Tibial nerve (tissue), 4 donors: Measurements from ENCODE around the gene VWC2L. TPM values are rescaled to one million over a fixed set of nuclear protein-coding genes. Genes with fewer than 3 reads are reported as not detected.

Source experiments
- DNase-seq, 2 donors: peaks; one replicate each; pipeline ENCODE4 v3.0.0-alpha.2; 2019; ENCODE audit warnings: low spot score in 2 of 2
- H3K27ac ChIP-seq, 4 donors: fragments of 200-600 bp; sonication (generic) in 3 of 4; one replicate each; pipeline ENCODE4 v1.5.1; 2017 to 2019; ENCODE audit warnings: mild to moderate bottlenecking in 1 of 4
- H3K27me3 ChIP-seq, 2 donors: fragments of 200-600 bp; sonication (generic) in 1 of 2; one replicate each; pipeline versions ENCODE4 v1.5.1 to v1.6.0; 2017 to 2019
- H3K36me3 ChIP-seq, 3 donors: fragments of 200-600 bp; sonication (generic); one replicate each; pipeline ENCODE4 v1.5.1; 2018 to 2019
- H3K4me1 ChIP-seq, 4 donors: fragments of 200-600 bp; sonication (generic) in 3 of 4; one replicate each; pipeline ENCODE4 v1.5.1; 2017 to 2019
- H3K4me3 ChIP-seq, 4 donors: fragments of 200-600 bp; sonication (generic) in 3 of 4; one replicate each; pipeline ENCODE4 v1.5.1; 2017 to 2019; ENCODE audit warnings: mild to moderate bottlenecking in 1 of 4, moderate library complexity in 1 of 4
- H3K9me3 ChIP-seq, 4 donors: fragments of 200-600 bp; sonication (generic) in 3 of 4; one replicate each; pipeline ENCODE4 v1.5.1; 2017 to 2019
- EP300 ChIP-seq, 2 donors: sonication (generic); formaldehyde crosslinking; IDR thresholded peaks; one replicate each; pipeline ENCODE4 v1.6.1; 2017; ENCODE audit warnings: antibody characterized with exemption in 2 of 2, mild to moderate bottlenecking in 1 of 2
- POLR2A ChIP-seq, 2 donors: fragments of 450-650 bp; IDR thresholded peaks; one replicate each; pipeline ENCODE4 v1.6.1; 2017; ENCODE audit warnings: antibody characterized with exemption in 2 of 2, mild to moderate bottlenecking in 2 of 2, moderate library complexity in 2 of 2
- WGBS, 2 donors: methylation state at CpG; one replicate each; pipeline ENCODE4 v1.1.5; 2018; 5-methylcytosine and 5-hydroxymethylcytosine counted together
- total RNA-seq, 4 donors: library from RNA; depleted of rRNA; stranded (reverse); fragments of >200 nt; gene quantifications; one replicate each; pipeline ENCODE4 v1.1.0, GENCODE V29; 2016
- TF ChIP-seq, protein P1 (sequence below), 5 experiments: fragments of 200-600 bp in 3 of 5; fragments of 450-650 bp in 2 of 5; sonication (generic) in 3 of 5; IDR thresholded peaks; one replicate each; pipeline ENCODE4 v1.5.1; 2016 to 2019; ENCODE audit warnings: antibody characterized with exemption in 5 of 5, mild to moderate bottlenecking in 3 of 5, moderate library complexity in 2 of 5

The VWC2L gene
- total RNA-seq, 4 donors from 2014 or later: not detected

DNA sequence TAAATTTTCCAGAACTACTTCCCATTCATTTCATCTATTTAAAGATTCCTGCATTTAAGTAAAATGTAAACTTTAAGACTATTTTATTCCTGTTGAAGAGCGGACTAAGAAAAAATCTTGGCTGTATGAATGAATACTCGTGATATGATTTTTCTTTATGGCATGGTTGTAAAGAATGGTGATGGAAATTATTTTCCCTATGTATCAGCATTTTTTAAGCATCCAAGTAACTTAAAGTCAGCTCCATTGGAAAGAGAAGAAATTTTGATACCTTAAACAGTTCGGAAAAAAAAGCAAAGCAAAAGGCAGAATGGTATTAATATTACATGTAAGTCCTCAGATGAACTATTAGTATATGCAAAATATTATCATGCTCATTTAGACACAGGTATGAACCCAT, 58.9 kb downstream of the VWC2L start:
- TF ChIP-seq, protein P1, sequence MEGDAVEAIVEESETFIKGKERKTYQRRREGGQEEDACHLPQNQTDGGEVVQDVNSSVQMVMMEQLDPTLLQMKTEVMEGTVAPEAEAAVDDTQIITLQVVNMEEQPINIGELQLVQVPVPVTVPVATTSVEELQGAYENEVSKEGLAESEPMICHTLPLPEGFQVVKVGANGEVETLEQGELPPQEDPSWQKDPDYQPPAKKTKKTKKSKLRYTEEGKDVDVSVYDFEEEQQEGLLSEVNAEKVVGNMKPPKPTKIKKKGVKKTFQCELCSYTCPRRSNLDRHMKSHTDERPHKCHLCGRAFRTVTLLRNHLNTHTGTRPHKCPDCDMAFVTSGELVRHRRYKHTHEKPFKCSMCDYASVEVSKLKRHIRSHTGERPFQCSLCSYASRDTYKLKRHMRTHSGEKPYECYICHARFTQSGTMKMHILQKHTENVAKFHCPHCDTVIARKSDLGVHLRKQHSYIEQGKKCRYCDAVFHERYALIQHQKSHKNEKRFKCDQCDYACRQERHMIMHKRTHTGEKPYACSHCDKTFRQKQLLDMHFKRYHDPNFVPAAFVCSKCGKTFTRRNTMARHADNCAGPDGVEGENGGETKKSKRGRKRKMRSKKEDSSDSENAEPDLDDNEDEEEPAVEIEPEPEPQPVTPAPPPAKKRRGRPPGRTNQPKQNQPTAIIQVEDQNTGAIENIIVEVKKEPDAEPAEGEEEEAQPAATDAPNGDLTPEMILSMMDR (IDR thresholded peaks at IDR 0.05): no peak
- TF ChIP-seq EP300 (IDR thresholded peaks at IDR 0.05) (no peak), POLR2A (IDR thresholded peaks at IDR 0.05) (no peak)
- Histone ChIP-seq H3K4me1 (peaks cover 0 to 4% (median 0%) of the 10 kb centered on the region in 4 donors), H3K4me3 (no peak overlapping the region)

DNA sequence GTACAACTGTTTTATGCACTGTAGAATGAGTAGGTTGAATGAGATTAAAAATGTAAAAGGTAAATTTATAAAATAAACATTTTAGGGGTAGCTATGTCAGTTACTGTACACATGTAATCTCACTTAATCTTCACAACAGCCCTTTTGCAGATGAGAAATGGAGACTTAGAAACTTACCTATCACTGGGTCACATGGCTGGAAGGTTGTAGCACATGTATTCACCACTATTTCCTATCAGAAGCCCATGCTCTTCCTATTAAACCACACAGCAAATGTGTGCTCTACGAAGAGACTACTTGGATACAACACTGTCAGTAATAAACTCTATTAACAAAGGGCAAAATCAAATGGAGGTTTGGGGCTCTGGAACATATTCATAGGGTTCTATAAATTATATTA, 60.5 kb downstream of the VWC2L start:
- H3K36me3 ChIP-seq: no peaks in the 10 kb centered on the region
- TF ChIP-seq POLR2A (IDR thresholded peaks at IDR 0.05) (no peak), EP300 (IDR thresholded peaks at IDR 0.05) (no peak)
- TF ChIP-seq, protein P1 (IDR thresholded peaks at IDR 0.05): no peak

More for the DNA sequence above, 58.9 kb downstream of the VWC2L start:
- Histone ChIP-seq H3K27me3 (no peaks in the 10 kb centered on the region), H3K27ac (no peak overlapping the region), H3K36me3 (no peaks in the 10 kb centered on the region), H3K9me3 (peaks cover 0 to under 1% (median 0%) of the 10 kb centered on the region in 4 donors)
- DNase-seq: no peak
- WGBS, 2 donors: 90 to 96% methylated on average over 3 of the region's 3 CpGs

DNA sequence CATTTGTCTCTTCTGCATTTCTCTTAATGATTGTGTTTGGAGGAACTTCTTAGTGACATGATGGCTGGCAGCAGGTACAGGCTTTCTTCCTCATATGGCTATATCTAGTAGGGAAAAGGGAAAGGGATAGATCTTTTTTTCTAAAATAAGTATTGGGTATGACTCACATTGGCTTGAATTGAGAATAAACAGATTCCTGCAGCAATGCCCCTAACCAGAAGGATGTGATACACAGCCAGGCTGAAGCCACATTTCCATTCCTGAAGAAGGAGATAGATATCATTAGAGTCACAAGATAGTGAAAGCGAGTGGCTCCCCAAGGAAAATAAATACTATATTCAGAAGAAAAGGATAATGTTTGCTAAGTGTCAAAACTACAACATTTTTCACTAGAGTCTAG, 61.1 kb downstream of the VWC2L start:
- WGBS, 2 donors: 94 to 100% methylated on average over 1 of the region's 1 CpG
- no peak for DNase-seq
- no peaks in the 10 kb centered on the region for H3K27me3 ChIP-seq

More for the DNA sequence above, 60.5 kb downstream of the VWC2L start:
- no peaks in the 10 kb centered on the region for H3K27me3 ChIP-seq
- H3K4me3 ChIP-seq: no peak overlapping the region
- no peak for DNase-seq
- no peaks in the 10 kb centered on the region for H3K9me3 ChIP-seq
- WGBS, 2 donors: 77 to 84% methylated on average over 1 of the region's 1 CpG
- no peak overlapping the region for H3K27ac ChIP-seq
- H3K4me1 ChIP-seq: no peaks in the 10 kb centered on the region

DNA sequence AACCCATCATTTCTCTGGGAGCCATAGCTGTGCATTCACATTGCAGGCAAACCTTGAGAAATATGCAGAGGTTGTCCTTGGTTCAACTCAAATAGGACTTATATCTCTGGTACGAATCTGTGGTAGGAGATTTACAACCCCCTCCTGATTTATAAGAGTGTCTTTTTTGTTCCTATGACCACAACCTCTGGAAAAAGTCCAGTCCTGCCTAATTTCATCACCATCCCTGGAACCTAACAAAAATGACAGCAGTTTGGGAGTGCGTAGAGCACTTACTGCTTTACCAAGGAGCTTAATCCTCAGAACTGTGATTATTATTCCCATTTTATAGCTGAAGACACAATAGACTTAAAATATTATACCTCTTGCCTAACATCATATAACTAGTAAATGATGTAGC, 66.5 kb downstream of the VWC2L start:
- H3K36me3 ChIP-seq: no peaks in the 10 kb centered on the region
- no peak overlapping the region for H3K27ac ChIP-seq
- WGBS, 2 donors: 63 to 73% methylated on average over 2 of the region's 2 CpGs
- no peak for DNase-seq
- no peak overlapping the region for H3K4me3 ChIP-seq
- H3K9me3 ChIP-seq: no peaks in the 10 kb centered on the region
- no peaks in the 10 kb centered on the region for H3K27me3 ChIP-seq
- TF ChIP-seq, protein P1 (IDR thresholded peaks at IDR 0.05): no peak
- no peak for TF ChIP-seq EP300 (IDR thresholded peaks at IDR 0.05)
- no peak for TF ChIP-seq POLR2A (IDR thresholded peaks at IDR 0.05)
- peaks cover 0 to 7% (median 0%) of the 10 kb centered on the region in 4 donors for H3K4me1 ChIP-seq

More for the DNA sequence above, 61.1 kb downstream of the VWC2L start:
- TF ChIP-seq EP300 (IDR thresholded peaks at IDR 0.05) (no peak), POLR2A (IDR thresholded peaks at IDR 0.05) (no peak)
- TF ChIP-seq, protein P1 (IDR thresholded peaks at IDR 0.05): no peak
- H3K4me3 ChIP-seq: no peak overlapping the region
- no peak overlapping the region for H3K27ac ChIP-seq
- no peaks in the 10 kb centered on the region for H3K36me3 ChIP-seq
- no peaks in the 10 kb centered on the region for H3K9me3 ChIP-seq
- no peaks in the 10 kb centered on the region for H3K4me1 ChIP-seq

DNA sequence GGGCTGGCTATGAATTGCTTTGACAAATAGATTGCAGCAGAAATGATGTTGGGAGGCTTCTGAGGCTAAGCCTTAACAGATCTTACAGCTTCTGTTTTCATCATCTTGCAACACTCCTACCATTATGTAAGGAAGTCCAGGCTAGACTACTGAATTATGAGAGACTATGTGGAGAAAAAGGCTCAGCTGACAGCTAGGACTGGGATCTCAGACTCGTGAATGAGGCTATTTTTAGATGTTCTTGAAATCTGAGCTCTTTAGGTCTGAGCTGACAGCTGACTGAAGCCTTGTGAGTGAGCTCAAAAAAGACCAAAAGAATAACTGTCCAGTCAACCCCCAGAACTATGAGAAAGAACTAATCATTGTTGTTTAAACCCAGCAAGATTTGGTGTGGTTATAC, 70.3 kb downstream of the VWC2L start:
- peak overlapping the region in 2 of 4 donors; percentile 29 to 57 for H3K27ac ChIP-seq
- no peak for TF ChIP-seq POLR2A (IDR thresholded peaks at IDR 0.05)
- TF ChIP-seq, protein P1 (IDR thresholded peaks at IDR 0.05): no peak
- peak in 1 of 2 donors; percentile 63 for TF ChIP-seq EP300 (IDR thresholded peaks at IDR 0.05)
- DNase-seq: no peak
- no peaks in the 10 kb centered on the region for H3K27me3 ChIP-seq
- no peak overlapping the region for H3K4me3 ChIP-seq
- H3K9me3 ChIP-seq: no peaks in the 10 kb centered on the region
- no peaks in the 10 kb centered on the region for H3K36me3 ChIP-seq
- WGBS, 2 donors: 0 to 4% methylated on average over 1 of the region's 1 CpG
- peaks cover 0 to 7% (median 2%) of the 10 kb centered on the region in 4 donors for H3K4me1 ChIP-seq
